ENCODE results near the gene CEP89.

GRCh38 chr19:32935629-32936028, 36.1 kb downstream of the CEP89 start:
- TF ChIP-seq, protein P1, sequence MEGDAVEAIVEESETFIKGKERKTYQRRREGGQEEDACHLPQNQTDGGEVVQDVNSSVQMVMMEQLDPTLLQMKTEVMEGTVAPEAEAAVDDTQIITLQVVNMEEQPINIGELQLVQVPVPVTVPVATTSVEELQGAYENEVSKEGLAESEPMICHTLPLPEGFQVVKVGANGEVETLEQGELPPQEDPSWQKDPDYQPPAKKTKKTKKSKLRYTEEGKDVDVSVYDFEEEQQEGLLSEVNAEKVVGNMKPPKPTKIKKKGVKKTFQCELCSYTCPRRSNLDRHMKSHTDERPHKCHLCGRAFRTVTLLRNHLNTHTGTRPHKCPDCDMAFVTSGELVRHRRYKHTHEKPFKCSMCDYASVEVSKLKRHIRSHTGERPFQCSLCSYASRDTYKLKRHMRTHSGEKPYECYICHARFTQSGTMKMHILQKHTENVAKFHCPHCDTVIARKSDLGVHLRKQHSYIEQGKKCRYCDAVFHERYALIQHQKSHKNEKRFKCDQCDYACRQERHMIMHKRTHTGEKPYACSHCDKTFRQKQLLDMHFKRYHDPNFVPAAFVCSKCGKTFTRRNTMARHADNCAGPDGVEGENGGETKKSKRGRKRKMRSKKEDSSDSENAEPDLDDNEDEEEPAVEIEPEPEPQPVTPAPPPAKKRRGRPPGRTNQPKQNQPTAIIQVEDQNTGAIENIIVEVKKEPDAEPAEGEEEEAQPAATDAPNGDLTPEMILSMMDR (IDR thresholded peaks at IDR 0.05; ENCODE audit: low read length): no peak
- TF ChIP-seq EZH2 (IDR thresholded peaks at IDR 0.05; ENCODE audit: borderline replicate concordance, low read length): no peak
